ENCODE data around the gene ATG7.

ATG7 gene

GRCh38 chr3:11283139-11283475, 10.9 kb downstream of the ATG7 start:
- TF ChIP-seq, protein P1, sequence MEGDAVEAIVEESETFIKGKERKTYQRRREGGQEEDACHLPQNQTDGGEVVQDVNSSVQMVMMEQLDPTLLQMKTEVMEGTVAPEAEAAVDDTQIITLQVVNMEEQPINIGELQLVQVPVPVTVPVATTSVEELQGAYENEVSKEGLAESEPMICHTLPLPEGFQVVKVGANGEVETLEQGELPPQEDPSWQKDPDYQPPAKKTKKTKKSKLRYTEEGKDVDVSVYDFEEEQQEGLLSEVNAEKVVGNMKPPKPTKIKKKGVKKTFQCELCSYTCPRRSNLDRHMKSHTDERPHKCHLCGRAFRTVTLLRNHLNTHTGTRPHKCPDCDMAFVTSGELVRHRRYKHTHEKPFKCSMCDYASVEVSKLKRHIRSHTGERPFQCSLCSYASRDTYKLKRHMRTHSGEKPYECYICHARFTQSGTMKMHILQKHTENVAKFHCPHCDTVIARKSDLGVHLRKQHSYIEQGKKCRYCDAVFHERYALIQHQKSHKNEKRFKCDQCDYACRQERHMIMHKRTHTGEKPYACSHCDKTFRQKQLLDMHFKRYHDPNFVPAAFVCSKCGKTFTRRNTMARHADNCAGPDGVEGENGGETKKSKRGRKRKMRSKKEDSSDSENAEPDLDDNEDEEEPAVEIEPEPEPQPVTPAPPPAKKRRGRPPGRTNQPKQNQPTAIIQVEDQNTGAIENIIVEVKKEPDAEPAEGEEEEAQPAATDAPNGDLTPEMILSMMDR (IDR thresholded peaks at IDR 0.05; ENCODE audit: low read length, missing control alignments): no peak
- DNase-seq (ENCODE audit: low read depth): no peak
- H3K4me3 ChIP-seq (replicated peaks; ENCODE audit: low read depth, low read length): no peak overlapping the region

DNA sequence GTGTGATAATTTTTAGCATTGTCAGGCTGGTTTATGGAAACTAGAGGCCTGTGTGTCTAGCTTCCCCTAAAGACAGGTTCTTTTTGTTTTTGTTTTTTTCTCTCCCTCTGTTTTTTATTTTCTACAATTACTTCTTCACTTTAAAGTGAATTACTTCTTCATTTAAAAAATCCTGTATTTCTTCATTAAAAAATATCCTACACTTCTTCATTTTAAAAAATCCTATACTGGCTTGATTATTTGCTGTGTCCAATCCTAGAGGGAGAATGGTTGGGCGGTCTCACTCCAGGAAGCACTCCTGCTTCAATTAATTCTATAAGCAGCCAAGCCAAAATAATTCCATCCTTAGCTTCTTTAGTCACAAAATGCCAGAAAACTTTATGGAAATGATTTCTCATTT, 11.8 kb downstream of the ATG7 start:
- TF ChIP-seq, protein P1 (IDR thresholded peaks at IDR 0.05; ENCODE audit: low read length, missing control alignments): no peak
- H3K4me3 ChIP-seq (replicated peaks; ENCODE audit: low read depth, low read length): no peak overlapping the region
- DNase-seq (ENCODE audit: low read depth): no peak

- TF ChIP-seq, protein P1 (IDR thresholded peaks at IDR 0.05; ENCODE audit: low read length, missing control alignments): no peak
- no peak overlapping the region for H3K4me3 ChIP-seq (replicated peaks; ENCODE audit: low read depth, low read length)
- peak; percentile 55 for DNase-seq (ENCODE audit: low read depth)
Measured at GRCh38 chr3:11285471-11285870, 13.3 kb downstream of the ATG7 start.

DNA sequence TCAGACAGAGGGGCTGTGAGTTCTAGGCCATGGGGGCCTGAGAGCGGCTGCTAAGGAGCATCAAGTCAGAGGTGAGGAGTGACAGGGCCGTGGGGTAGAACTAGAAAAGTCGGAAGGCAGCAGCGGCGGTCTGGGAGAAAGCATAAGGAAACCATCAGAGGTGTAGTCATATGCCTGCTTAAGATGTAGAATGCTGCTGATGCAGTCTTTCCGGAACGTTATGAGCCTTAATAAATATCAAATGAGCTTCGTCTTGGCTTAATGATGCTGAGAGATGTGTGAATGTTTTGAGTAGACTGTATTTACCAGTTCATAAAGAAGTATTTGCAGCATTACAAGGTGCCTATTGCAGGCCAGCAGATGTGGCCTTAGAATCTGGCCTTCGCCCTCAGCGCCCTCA, 15.2 kb downstream of the ATG7 start:
- no peak for DNase-seq (ENCODE audit: low read depth)
- TF ChIP-seq, protein P1 (IDR thresholded peaks at IDR 0.05; ENCODE audit: low read length, missing control alignments): no peak

DNA sequence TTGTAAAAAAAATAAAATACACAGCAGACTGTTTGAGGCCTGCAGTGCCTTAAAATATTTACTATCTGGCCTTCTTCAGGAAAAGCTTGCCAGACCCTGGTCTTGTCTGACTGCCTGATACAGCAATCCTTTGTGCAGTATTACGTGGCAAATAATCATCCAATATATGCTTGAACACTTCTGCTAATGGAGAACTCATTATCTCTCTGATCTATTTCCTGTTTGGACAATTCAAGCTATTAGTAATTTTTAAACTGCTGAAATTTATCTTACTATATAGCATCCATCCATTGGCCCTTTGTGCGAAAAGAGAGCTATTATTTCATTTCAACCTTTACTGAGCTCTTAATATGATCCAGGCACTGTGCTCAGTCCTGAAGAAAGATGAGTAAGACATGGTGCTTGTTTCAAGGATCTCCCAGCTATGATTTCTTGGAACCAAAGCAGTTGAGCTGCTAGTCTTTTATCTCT, 15.9 kb downstream of the ATG7 start:
- TF ChIP-seq, protein P1 (IDR thresholded peaks at IDR 0.05; ENCODE audit: low read length, missing control alignments): no peak
- peak overlapping the region; percentile 28 for H3K4me3 ChIP-seq (replicated peaks; ENCODE audit: low read depth, low read length)
- peak; percentile 50 for DNase-seq (ENCODE audit: low read depth)

More for the DNA sequence above, 15.2 kb downstream of the ATG7 start:
- H3K4me3 ChIP-seq (replicated peaks; ENCODE audit: low read depth, low read length): no peak overlapping the region

GRCh38 chr3:11288786-11289637, 16.8 kb downstream of the ATG7 start:
- DNase-seq (ENCODE audit: low read depth): peak; percentile 98
- H3K4me3 ChIP-seq (replicated peaks; ENCODE audit: low read depth, low read length): peak overlapping the region; percentile 28
- TF ChIP-seq, protein P1 (IDR thresholded peaks at IDR 0.05; ENCODE audit: low read length, missing control alignments): no peak

DNA sequence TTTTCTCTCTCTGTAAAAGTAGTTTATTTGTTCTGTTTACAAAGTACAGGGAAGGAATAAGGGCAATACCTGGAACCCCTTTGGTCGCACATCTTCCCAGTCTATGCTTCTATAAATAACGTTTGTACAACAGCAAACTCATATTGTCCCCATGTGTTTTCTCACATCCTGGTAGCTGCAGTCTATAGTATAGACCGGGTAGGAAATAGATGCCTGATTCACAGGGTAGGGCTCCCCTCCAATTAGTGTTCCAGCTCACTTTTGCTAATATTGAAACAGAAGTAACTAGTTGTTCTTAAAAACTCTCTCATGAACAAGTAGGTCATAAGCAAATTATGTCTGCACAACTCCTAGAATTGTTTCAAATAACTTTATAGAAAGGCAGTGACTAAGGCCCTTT, 17.7 kb downstream of the ATG7 start:
- no peak overlapping the region for H3K4me3 ChIP-seq (replicated peaks; ENCODE audit: low read depth, low read length)

More for the DNA sequence above, 17.7 kb downstream of the ATG7 start:
- no peak for DNase-seq (ENCODE audit: low read depth)
- TF ChIP-seq, protein P1 (IDR thresholded peaks at IDR 0.05; ENCODE audit: low read length, missing control alignments): no peak

All from fibroblast of pulmonary artery (primary cell).